SK-N-SH (cell line): ENCODE measurements around the gene CABLES2. TPM values are rescaled to one million over a fixed set of nuclear protein-coding genes. Genes with fewer than 3 reads are reported as not detected.

Source experiments
- CTCF ChIA-PET: fragments of 300-600, 350-600 bp; formaldehyde crosslinking; extraction: SDS; loops from one replicate; lab custom pipeline; 2021; lab: Yijun Ruan, JAX
- POLR2A ChIA-PET: fragments of 350-600 bp; sonication (Branson Sonifier 250); formaldehyde crosslinking; extraction: SDS; loops from one replicate; lab custom pipeline; 2020; ENCODE audit warnings: antibody characterized with exemption, inconsistent platforms; lab: Yijun Ruan, JAX
- DNase-seq: peaks from one replicate; pipeline ENCODE4 v3.0.0; 2012
- H2AFZ ChIP-seq: fragments of 200-600 bp; sonication (generic); 2 replicates; pipeline ENCODE4 v1.8.1; 2016; ENCODE audit warnings: antibody characterized with exemption, mild to moderate bottlenecking, low read depth
- H3F3A ChIP-seq: fragments of 200-600 bp; sonication (generic); replicated peaks from 2 replicates; pipeline ENCODE3; 2016; ENCODE audit warnings: antibody characterized with exemption, mild to moderate bottlenecking; ENCODE audit not compliant: insufficient read depth
- H3K27ac ChIP-seq, 2 experiments: fragments of 200-500 bp in 1 of 2; fragments of 200-600 bp in 1 of 2; sonication (Bioruptor generic) in 1 of 2; sonication (generic), shearing (Covaris generic) in 1 of 2; 2 replicates each; pipeline versions ENCODE4 v1.5.1 to v1.6.1; 2014 to 2016; ENCODE audit warnings: low read depth in 2 of 2, inconsistent platforms in 1 of 2, low read length in 1 of 2, mild to moderate bottlenecking in 1 of 2, mixed read lengths in 1 of 2
- H3K27me3 ChIP-seq: fragments of 200-600 bp; sonication (generic), shearing (Covaris generic); 2 replicates; pipeline ENCODE4 v1.6.1; 2016; ENCODE audit warnings: mixed run types; ENCODE audit not compliant: insufficient read depth
- H3K36me3 ChIP-seq, 2 experiments: fragments of 200-500 bp in 1 of 2; fragments of 200-600 bp in 1 of 2; sonication (Bioruptor generic) in 1 of 2; sonication (generic) in 1 of 2; replicated peaks in 1 of 2; 2 replicates each; pipeline versions ENCODE3 to v1.5.1; 2014 to 2016; ENCODE audit warnings: low read length in 1 of 2, mild to moderate bottlenecking in 1 of 2; ENCODE audit not compliant: insufficient read depth in 2 of 2, control insufficient read depth in 1 of 2
- H3K4me1 ChIP-seq, 2 experiments: fragments of 200-500 bp in 1 of 2; fragments of 200-600 bp in 1 of 2; sonication (Bioruptor generic) in 1 of 2; sonication (generic), shearing (Covaris generic) in 1 of 2; 2 replicates each; pipeline versions ENCODE4 v1.5.1 to v1.6.1; 2014 to 2016; ENCODE audit warnings: low read depth in 1 of 2, low read length in 1 of 2, mixed run types in 1 of 2; ENCODE audit not compliant: insufficient read depth in 2 of 2, control insufficient read depth in 1 of 2
- H3K4me2 ChIP-seq: fragments of 200-600 bp; sonication (generic), shearing (Covaris generic); 2 replicates; pipeline ENCODE4 v1.6.1; 2017; ENCODE audit warnings: mixed run types
- H3K4me3 ChIP-seq, 2 experiments: fragments of 200-500 bp in 1 of 2; fragments of 200-600 bp in 1 of 2; sonication (Bioruptor generic) in 1 of 2; sonication (generic), shearing (Covaris generic) in 1 of 2; 2 replicates each; pipeline versions ENCODE4 v1.5.1 to v1.8.1; 2014 to 2016; ENCODE audit warnings: low read depth in 2 of 2, inconsistent platforms in 1 of 2, low read length in 1 of 2, mild to moderate bottlenecking in 1 of 2, mixed read lengths in 1 of 2, moderate library complexity in 1 of 2
- H3K79me2 ChIP-seq: fragments of 200-600 bp; sonication (generic); 2 replicates; pipeline ENCODE4 v1.8.1; 2017; ENCODE audit warnings: mild to moderate bottlenecking; ENCODE audit not compliant: insufficient read depth
- H3K9ac ChIP-seq: fragments of 200-600 bp; sonication (generic); 2 replicates; pipeline ENCODE4 v1.6.1; 2017; ENCODE audit warnings: mixed run types
- H3K9me2 ChIP-seq: fragments of 200-600 bp; sonication (generic); 2 replicates; pipeline ENCODE4 v1.6.1; 2017; ENCODE audit warnings: mixed run types
- H3K9me3 ChIP-seq: fragments of 200-600 bp; sonication (generic); 2 replicates; pipeline ENCODE4 v1.6.1; 2017; ENCODE audit warnings: mixed run types, mild to moderate bottlenecking, moderate library complexity
- H4K20me1 ChIP-seq: fragments of 200-600 bp; sonication (generic); 2 replicates; pipeline ENCODE4 v1.6.1; 2017; ENCODE audit warnings: mild to moderate bottlenecking, mixed run types; ENCODE audit not compliant: insufficient read depth
- ELF1 ChIP-seq: IDR thresholded peaks from 2 replicates; pipeline ENCODE4 v1.4.0; 2012
- GABPA ChIP-seq: IDR thresholded peaks from 2 replicates; pipeline ENCODE4 v1.4.0; 2012; ENCODE audit warnings: low read depth, mild to moderate bottlenecking
- POLR2AphosphoS5 ChIP-seq: IDR thresholded peaks from 2 replicates; pipeline ENCODE4 v1.6.1; 2012; ENCODE audit warnings: low read depth, low read length
- RAD21 ChIP-seq: IDR thresholded peaks from 2 replicates; pipeline ENCODE4 v1.6.1; 2012; ENCODE audit warnings: mild to moderate bottlenecking, low read length
- RCOR1 ChIP-seq: fragments of 150-350 bp; IDR thresholded peaks from 2 replicates; pipeline ENCODE4 v1.6.1; 2017; ENCODE audit warnings: antibody characterized with exemption, low read length
- TAF1 ChIP-seq: IDR thresholded peaks from 2 replicates; pipeline ENCODE4 v1.6.1; 2012; ENCODE audit warnings: low read depth, mild to moderate bottlenecking, low read length, moderate library complexity, borderline replicate concordance
- ZBTB33 ChIP-seq: IDR thresholded peaks from 2 replicates; pipeline ENCODE4 v1.4.0; 2012; ENCODE audit warnings: low read depth, borderline replicate concordance
- WGBS: methylation state at CpG from one replicate; pipeline ENCODE4 v1.1.6; 2017; ENCODE audit warnings: low lambda C conversion rate; 5-methylcytosine and 5-hydroxymethylcytosine counted together
- polyA plus RNA-seq, 3 experiments: library from polyadenylated mRNA; depleted of rRNA; stranded (reverse); fragments of >200 nt; gene quantifications; 2 replicates each; pipeline ENCODE4 v1.2.3, GENCODE V29; 2012
- TF ChIP-seq, protein P1 (sequence below): fragments of 150-350 bp; IDR thresholded peaks from 2 replicates; pipeline ENCODE4 v1.6.1; 2017; ENCODE audit warnings: antibody characterized with exemption, low read length, low read depth, borderline replicate concordance

Gene CABLES2
- polyA plus RNA-seq, 1 of the 3 experiments (the other 2 are of a cell fraction): 4.8 TPM

DNA sequence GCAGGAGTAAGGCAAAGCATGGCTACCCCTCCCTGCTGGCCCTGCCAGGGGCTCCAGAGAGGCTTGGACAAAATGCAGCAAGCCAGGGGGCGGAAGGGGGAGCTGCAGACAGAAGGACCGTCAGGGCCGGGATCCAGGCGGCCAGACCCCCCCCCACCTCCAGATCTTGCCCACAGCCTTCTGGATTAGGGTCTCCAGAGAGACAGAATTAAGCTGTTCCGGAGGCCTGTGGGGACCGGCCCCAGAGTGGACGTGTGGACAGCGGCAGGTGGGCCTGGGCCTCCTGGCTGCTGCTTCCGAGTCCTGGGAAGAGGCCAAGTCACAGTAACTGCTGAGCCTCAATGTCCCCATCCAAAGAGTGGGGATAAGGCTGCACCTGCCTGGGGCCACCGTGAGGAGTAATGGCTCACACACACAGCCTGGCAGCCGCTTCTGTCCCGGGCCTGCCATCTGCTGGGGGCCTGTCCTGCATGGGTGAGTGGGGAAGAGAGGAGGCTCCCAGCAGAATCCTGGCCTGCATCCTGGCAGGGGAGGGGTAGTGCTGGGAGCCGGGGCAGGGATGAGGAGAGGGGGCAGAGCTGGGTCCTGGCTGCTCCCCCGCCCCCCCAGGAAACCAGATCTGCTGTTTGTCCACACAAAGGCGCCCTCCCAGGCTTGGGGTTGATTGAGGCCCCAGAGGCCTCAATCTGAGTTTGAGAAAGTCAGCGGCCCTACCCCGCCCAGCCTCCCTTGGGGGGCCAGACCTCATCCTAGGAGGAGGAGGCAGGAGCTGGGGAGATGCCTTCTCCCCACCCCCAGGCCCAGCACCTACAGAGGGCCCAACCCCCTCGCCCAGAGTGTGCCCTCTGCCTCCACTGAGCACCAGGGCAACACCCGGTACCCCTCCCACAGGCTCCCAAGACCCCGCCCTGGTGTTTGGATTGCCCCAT lies 43.8 kb downstream of the CABLES2 start:
- H3K9me2 ChIP-seq: no peaks in the 10 kb centered on the region
- no peaks in the 10 kb centered on the region for H3K27me3 ChIP-seq
- peak overlapping the region in 1 of 2 experiments; percentile 40; a peak in 1 of 4 replicates for H3K27ac ChIP-seq
- peaks cover 0 to 7% of the 10 kb centered on the region in 2 experiments for H3K36me3 ChIP-seq
- H3K4me2 ChIP-seq: no peak overlapping the region
- ChIA-PET CTCF (interaction anchor here (1.0 to 12.0 kb wide), 4 partner anchors 7 to 60 kb away, joined by 4 to 127 read pairs (median 10); no protein-coding TSS in a partner anchor), POLR2A (interaction anchor here (1.9 kb wide), 1 partner anchor 24 kb away, joined by 9 read pairs; the partner anchor contains the start of gene RPS21)
- no peak overlapping the region for H3K4me3 ChIP-seq
- H3K9me3 ChIP-seq: no peaks in the 10 kb centered on the region
- no peak overlapping the region for H3K9ac ChIP-seq
- TF ChIP-seq ELF1 (no peak), TAF1 (no peak), RAD21 (0 out of 2 replicates have a peak, but pooled peaks have one; percentile 6)
- peaks cover 9 to 74% of the 10 kb centered on the region in 2 experiments; a peak in 3 of 4 replicates for H3K4me1 ChIP-seq
- 84% methylated on average over 5 of the region's 20 CpGs for WGBS
- H3K79me2 ChIP-seq: peaks cover 28% of the 10 kb centered on the region
- peaks cover 24% of the 10 kb centered on the region for H4K20me1 ChIP-seq
- H3F3A ChIP-seq: peaks cover 3% of the 10 kb centered on the region
- peak; percentile 60 for DNase-seq
- H2AFZ ChIP-seq: no peak overlapping the region

DNA sequence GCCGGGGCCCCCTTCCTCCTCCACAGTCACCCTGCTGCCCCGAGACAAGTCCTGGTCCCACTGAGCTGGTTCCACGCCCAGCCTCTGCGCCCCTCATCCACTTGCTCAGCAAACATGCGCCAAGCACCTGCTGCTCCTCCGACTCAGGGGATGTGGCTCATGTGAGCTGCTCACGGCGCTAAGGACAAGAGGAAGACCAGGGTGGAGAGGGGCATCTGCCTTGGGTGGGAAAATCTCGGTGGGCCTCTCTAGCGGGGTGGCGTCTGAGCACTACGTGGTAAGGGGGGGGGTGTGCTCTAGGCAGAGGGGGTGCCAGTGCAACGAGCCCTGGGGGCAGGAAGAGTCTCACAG lies 44.5 kb downstream of the CABLES2 start:
- Histone ChIP-seq H3K27ac (no peak overlapping the region; a peak in 1 of 4 replicates), H4K20me1 (peaks cover 31% of the 10 kb centered on the region), H3K9me2 (no peaks in the 10 kb centered on the region)
- 85% methylated on average over 11 of the region's 13 CpGs for WGBS
- no peak for TF ChIP-seq GABPA
- TF ChIP-seq, protein P1, sequence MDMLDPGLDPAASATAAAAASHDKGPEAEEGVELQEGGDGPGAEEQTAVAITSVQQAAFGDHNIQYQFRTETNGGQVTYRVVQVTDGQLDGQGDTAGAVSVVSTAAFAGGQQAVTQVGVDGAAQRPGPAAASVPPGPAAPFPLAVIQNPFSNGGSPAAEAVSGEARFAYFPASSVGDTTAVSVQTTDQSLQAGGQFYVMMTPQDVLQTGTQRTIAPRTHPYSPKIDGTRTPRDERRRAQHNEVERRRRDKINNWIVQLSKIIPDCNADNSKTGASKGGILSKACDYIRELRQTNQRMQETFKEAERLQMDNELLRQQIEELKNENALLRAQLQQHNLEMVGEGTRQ: no peak
- no peak for TF ChIP-seq ZBTB33
- no peak for TF ChIP-seq POLR2AphosphoS5
- TF ChIP-seq RCOR1: no peak
- TF ChIP-seq, all 33 proteins: peak for 0
- Histone ChIP-seq H3K9ac (no peak overlapping the region), H3K4me3 (no peak overlapping the region), H3K79me2 (peaks cover 28% of the 10 kb centered on the region), H3K4me1 (peaks cover 5 to 74% of the 10 kb centered on the region in 2 experiments; a peak in 3 of 4 replicates), H3K27me3 (no peaks in the 10 kb centered on the region), H2AFZ (no peak overlapping the region), H3K36me3 (peaks cover 0 to 7% of the 10 kb centered on the region in 2 experiments), H3K4me2 (no peak overlapping the region), H3F3A (peaks cover 3% of the 10 kb centered on the region), H3K9me3 (no peaks in the 10 kb centered on the region)
- CTCF ChIA-PET: interaction anchor here (12.0 kb wide), 1 partner anchor 18 kb away, joined by 127 read pairs; no protein-coding TSS in a partner anchor
- POLR2A ChIA-PET: no interaction called here
- DNase-seq: no peak
